ENCODE results near the gene GPC6.

The GPC6 gene

DNA sequence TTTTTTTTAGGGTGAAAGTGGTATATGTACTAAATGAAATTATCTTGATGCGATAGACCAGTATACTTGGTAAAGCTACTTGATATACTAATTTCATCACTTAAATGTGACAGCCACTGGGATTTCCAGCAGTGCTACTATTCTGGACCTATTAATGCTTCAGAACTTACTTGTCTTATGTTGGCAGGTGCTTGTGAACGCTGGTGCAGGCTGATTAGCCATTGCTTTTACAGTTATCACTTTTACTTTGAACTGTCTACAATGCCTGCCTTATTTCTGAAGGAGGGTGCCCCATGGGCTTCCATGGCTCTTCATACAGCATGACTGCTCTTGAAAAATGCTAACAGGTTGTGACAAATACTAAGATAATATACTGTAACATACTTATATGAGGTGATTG lies 294.7 kb downstream of the GPC6 start:
- no peak for DNase-seq

DNA sequence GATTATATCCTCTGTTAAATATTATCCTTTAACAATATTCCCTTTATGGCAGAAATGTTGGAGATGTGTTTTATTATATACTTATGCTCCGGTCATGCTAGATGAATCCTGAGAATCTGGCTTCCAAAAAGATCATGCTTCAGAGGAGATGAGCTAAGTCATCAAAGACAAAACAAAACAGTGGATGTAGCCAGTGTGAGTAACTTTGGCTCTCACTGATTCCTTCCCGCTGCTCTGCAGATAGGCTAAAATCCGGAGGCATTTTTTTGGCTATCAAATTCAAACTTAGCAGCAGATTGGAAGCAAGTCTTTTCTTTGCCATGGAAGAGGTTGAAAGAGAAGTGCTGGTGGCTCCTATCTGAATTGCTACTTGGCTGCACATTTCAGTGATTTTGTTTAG lies 295.9 kb downstream of the GPC6 start:
- no peak for DNase-seq

DNA sequence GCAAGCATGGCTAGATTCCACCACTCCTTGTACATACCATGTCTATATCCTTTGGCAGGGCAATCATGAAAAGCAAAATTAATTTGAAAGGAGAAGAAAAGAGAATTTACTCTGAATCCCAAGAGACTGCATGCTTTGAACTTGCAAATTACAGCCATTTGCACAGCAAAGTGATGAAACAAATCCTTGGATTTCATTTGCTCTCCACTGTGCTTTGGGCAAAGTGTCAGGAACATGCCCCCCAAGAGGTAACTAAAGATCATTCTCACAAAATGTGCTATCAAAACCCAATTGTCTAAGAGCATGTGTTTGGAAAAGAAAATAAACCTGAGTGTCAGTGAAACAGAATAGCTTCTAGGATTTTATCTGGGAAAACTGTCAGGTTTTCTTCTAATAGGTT lies 298.5 kb downstream of the GPC6 start:
- no peak for DNase-seq

DNA sequence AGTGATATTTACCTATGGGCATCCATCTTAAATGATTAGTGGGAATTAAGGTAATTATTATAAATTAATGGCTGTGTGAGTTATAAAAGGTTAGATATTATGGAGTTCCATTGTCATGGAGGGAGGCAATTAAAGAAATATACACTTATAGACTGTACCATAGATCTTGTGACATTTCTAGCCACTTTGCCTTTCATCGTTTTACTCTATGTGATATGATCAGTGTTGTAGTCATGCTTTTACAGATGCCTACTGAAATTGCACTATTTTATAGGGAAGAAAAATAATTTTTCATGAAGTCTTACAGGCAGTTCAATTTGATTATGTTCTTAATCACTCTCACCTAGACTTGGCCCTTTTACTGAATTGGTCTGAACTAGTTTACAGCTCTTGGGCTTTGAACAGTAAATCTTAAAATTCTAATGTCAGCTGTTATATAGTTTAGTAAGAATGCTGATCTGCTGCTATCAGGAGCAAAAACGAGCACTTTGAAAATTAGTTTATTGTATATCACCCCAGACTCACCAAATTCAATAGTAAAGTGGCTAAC lies 301.2 kb downstream of the GPC6 start:
- DNase-seq, result no peak

DNA sequence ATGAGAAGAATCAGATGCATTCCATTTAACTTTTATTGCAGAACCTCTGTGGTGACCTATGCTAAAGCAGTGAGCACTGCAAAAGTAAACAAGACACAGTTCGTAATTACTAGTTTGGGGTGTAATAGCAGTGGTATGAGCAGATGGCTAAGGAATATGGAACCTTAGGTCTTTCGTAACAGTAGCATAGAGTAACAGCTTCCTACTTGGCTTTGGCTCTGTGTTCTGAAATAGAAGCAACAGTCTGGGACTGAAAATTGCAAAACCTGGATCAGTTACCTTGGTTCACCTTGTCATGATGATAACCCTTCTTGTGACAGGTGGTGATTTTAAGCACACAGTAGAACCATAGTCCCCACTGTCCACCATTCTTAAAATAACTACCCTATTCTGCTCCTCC lies 303.4 kb downstream of the GPC6 start:
- DNase-seq, result peak in 1 of 2 experiments; percentile 13

DNA sequence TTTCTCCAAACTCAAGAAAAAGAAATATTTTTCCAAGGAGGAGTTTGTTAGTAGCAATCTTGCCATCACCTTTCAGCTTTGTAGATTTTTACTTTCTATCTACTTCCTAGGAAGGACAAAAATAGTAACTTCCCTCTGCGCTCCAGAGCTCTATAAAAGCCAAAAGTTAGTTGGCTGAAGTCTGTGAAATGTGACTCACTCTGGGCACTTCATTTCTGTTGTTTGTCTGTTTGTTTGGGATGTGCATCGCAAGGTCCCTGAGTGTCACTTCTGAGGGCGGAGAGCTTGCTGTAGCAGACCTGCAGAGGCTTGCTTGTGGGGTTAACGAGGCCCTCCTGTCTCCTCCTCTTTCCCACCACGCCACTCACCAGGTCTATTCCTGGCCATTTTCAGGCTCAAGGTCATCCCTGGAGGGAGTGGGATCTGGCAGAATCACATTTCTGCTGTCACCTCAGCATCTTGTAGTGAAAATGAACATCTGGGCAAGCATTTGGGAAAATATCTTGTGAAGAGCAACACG lies 307.6 kb downstream of the GPC6 start:
- no peak for DNase-seq

DNA sequence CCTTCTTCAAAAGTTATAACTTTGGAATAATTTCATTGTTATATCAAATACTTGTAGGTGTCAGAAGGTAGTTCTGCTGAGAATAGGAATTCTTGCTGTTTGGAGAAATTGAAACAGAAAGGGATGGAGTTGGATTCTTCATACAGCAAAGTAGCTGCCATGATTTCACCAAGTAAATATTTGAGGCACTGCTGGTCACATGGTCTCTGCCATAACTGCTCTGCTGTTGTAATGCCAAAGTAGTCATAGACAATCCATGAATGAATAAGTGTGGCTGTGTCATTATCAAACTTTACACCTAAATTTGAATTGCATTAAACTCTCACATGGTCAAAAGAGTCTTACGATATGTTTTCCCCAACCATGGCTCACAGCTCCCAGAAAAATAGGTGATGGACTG lies 308.6 kb downstream of the GPC6 start:
- DNase-seq, result no peak

DNA sequence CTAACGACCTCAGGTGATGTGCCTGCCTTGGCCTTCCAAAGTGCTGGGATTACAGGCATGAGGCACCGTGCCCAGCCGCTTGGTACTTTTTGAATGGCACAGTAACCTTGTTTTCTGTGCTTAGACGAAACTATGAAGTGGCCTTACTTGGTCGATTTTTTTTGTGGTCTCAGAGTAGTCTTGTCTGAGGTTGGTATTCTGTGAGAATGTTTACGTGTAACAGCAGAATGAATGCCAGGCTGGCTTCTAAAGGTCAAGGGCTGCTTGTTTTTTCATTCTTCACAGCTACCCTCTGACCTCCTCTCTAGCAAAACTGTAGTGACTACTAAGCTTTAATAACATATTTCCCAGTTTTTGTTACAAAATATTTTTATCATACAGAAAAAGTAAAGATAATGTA lies 313.3 kb downstream of the GPC6 start:
- no peak for DNase-seq

DNA sequence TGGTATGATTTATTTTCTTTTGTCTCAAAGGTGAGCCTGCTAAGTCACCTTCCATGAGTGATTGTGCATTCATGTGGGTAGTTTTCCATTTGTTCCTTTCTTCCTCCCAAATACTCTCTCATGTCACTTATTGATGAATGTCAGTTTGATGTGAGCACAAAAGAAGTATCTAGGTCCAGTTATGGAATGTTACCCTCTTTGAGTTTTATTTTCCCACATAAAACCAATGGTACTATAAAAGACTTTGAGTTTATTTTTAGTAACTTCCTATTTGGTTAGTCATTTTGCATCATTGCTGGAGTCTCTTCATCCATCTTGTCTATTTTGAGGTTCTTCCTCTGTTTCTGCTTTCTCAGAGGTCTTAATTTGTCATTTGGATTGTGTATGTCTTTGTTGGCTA lies 321.3 kb downstream of the GPC6 start:
- no peak for DNase-seq

DNA sequence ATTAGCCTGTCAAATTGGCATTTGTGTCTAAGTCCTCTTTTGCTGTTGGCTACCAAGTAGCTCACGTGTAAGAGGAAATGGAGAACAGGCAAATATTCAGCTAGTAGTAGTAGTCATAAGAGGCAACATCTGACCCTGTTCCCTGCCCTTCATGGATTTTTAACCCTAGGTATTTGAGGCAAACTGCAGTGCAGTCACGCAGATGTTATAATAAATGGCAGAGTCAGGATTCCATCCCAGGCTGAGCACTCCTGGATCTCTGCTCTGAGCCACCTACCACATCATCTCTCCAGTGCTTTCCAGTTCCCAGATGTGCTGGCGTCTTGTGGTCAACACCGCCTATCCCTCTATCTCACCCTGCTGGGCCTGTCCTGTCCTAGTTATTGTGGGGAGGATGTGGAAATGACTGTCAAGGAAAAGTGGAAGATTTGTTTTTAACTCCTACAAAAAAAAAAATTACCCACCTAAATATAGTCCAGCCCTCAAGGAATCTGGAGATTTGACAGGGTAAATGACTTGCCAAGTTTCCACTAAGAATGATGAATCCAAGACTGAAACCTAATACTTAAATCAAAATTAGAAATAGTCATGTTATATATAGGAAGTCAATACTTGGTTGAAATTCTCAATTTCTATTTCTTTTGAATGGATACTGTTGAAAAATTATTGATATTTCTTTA lies 322.9 kb downstream of the GPC6 start:
- no peak for DNase-seq

DNA sequence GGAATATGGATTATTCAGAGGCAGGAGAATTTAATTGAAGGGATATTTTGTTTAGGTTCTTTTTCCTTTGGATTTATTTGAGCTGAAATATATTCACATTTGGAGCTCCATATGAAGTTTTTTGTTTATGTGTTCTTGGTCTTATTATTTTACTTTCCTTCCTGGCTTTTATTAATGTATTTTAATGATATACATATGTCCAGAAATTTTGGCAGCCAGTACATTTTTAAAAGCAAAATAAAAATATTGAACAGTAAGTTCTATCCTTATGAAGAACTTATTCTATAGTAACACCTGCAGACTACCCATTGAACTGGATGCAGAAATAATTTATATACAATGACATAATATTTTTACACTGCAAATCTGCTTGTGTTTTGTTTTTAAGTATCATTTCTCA lies 323.6 kb downstream of the GPC6 start:
- no peak for DNase-seq

DNA sequence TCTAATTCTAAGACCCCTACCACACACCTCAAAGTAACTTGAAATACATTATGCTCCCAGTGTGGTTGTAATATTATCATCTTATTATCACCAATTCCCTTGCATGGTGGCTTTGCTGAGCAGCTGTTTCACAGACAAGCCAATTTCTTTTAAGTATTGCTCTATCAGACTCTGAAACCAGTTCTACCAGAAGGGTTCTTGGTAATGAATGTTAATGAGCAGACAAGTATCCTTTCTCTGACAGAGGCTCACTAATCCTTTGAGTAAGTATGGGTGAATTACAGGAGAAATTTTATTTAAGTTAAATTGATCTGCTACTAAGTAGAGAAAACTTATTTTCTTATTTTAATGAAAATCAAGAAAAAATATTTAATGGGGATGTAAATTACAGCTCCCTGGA lies 326.0 kb downstream of the GPC6 start:
- no peak for DNase-seq

DNA sequence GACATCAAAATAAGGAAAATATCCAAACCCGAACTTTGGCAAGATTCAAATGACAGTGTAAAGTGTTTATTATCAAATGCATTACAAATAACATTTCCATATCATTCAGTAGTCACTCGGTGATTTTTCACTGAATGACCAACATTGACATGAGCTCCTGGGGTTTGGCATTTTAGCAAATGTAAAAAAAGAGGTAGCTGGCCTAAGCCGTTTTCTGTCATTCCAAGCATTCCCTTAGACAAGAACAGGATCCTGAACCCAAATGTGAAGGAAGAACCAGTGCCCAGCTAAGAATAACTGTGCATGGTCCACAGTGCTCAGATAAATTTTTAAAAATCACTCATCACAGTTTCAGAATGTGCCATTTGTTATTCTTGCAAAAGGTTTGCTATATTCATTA lies 327.9 kb downstream of the GPC6 start:
- DNase-seq, result no peak

DNA sequence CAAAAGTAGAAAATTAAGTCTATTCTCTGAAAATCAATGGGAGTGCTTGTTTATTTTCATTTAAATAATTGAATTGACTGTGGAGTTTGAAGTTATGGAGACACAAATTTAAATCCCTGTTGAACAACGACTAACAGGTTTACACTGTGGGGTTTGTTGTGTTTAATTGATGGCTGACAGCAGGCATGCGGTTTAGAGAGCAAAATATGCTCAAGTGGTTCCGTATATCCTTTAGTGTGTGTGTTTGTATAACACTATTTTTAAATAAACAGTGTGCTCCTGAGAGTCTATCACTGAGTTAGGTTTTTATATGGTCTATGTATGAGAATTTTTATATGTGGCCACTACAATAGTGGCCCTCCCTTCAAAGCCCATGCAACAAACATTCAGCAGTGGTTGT lies 332.0 kb downstream of the GPC6 start:
- DNase-seq, result peak in 1 of 2 experiments; percentile 18

DNA sequence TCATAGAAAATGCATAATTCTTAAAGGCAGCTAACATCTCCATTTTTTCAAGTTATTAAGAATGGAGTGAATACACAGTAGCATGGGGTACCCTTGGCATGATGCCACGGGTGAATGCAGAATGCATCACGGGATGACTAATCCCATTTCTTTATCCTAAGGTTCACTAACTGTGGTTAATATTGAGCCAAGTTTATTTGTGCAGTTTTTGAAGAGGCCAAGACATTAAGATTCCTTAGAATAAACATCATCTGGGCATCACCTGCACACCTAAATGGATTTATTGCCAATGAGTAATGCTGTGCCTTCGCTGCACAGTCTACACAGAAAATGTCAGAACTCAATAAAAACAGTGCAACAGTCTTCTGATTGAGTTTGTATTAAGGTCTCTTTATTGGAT lies 333.1 kb downstream of the GPC6 start:
- peak in 1 of 2 experiments; percentile 28 for DNase-seq

DNA sequence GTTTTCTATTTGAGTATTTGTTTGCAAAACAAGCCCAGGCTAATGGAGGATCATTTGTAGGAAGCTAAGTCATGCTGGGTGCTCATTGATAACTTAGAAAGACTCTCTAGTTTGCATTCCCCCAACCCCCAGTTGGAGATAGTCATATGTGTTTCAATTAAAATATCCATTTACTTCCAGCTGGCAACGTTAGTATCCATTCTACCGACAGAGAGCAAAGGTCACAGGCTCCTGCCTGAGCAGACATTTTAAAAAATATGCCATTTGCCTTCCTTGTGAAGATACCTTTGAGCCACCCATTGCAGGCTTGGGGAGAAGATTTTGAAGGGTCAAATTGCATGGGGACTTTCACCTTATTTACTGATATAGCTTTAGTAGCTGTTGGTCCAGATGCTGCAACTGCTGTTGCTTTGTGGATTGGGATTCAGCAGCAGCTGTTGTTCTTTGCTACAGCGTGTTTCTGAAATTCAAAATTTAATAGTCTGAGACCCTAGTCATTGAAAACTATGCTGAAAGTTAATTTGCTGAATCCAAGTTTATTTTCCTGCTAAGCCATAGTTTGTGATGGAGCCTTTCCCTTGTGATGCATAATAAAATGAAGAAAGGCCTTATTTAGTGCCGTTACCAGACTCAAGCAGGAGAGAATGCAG lies 335.1 kb downstream of the GPC6 start:
- peak; percentile 8 to 58 for DNase-seq

DNA sequence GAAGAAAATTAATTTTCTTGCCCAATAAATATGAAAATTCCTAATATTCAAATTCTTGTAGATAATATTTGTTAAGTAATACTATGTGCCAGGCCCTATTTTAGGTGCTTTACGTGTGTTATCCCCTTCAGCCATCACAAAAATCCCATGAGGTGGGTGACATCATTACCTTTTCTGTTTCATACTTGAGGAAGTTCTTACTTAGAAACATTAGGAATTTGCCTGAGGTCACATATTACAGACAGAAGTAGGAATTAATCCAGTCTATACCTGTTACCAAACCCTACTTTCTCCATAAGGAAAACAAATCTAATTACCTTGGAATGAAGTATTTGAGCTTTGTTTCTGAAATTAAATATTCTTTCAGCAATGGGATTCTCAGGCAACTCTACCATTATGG lies 336.1 kb downstream of the GPC6 start:
- DNase-seq, result no peak

DNA sequence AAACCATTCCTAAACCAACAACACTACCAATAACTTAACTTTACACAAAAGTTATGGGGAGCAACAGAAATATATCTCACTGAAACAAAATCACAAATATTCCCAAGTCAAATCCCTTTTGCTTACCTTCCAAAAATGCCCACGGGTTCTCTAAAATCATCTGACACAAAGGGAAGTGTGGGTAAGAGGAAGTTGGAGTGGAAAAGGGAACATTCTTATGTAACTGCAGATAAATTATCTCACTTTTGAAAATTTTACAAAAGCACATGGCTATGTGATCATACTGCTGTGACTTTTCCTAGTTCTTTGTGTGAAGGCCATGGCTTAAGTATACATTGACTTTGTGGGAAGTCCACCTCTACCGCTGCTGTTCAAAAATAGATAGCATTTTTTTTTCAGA lies 350.5 kb downstream of the GPC6 start:
- DNase-seq, result no peak

DNA sequence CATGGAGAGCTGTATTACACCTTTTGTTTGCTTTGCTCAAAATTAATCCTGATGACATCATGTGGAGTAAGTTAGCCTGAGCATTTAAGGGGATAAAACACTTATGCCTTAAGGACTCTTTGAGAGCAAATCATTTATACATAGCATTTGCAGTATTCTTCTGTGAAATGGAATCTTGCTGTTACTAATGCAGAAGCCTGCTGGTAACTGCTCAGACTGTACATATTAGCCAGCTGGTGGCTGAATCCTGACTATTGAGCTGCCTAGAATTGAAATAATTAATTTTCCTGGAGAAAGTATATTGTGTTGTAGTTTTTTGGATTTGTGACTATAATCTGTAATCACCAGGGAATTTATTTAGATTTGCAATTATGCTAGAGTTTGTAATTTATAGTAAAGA lies 363.2 kb downstream of the GPC6 start:
- no peak for DNase-seq

DNA sequence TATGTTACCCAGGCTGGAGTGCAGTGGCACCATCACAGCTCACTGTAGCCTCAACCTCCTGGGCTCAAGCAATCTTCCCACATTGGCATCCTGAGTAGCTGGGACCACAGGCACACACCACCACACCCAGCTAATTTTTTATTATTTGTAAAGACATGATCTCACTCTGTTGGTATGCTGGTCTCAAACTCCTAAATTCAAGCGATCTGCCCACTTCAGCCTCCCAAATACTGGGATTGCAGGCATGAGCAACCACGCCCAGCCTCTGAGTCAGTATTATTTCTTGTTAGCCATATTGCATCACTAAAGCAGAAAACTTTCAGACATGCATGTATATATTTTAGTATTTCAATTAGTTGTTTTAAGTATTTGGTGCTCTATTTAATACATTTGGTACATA lies 376.4 kb downstream of the GPC6 start:
- no peak for DNase-seq

DNA sequence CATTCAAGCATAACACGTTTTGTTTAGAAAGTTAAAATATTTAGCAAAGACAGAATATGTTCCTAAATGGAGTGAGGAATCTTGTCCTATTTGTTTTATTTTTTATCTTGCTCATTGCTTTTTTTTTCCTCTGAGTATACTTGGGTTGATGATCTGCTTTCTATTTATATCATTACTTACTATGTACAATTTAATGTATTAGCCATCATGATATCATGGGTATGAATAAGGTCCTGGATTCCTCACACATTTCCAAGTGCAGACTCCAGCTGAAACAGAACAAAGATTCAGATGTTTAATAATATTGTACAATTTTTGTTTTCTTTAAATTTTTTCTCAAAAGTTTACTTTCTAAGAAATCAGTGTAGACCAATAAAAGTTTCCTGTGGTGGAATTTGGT lies 388.2 kb downstream of the GPC6 start:
- no peak for DNase-seq

DNA sequence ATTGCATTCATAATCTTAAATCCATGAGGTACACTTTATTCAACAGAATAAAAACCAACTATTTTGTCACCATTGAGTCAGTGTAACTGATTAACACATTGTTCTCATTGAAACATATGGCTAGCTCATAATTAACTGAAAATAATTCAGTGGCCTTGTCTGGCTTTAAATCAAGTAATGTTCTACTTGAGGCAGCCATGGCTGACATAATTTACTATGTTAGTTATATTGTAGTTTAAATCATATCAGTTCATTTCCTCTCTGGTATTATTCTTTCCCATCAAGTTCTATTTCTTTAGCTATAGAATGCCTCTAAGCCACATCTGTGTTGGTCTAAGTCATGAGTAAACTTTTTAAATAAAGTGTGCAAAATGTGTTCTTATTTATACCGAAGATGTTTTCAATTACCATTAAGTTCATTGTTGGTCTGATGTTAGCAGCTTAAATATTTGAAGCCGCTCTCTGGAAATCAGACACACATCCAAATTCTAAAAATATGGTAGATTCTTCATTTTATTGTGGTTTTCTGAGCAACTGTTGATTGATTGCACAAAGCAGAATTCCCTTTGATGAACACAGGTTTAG lies 393.7 kb downstream of the GPC6 start:
- DNase-seq, result no peak

DNA sequence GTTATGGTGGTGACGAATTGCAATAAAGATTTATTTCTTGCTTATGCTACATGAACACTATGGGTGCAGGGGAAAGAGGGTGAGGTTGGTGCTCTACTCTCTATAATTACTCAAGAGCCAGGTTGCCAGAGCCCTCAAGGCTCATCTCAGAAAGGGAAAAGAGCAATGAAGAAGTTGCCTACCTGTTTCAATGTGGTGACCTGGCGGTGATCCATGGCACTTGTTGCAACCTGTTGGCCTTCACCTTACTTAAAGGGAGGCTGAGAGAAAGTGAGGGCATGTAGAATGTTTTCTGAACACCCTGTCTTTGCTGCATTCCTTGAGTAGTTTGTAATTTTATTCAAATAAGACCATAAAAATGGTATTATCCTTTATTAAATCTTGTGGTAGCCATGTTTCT lies 394.4 kb downstream of the GPC6 start:
- DNase-seq, result no peak

DNA sequence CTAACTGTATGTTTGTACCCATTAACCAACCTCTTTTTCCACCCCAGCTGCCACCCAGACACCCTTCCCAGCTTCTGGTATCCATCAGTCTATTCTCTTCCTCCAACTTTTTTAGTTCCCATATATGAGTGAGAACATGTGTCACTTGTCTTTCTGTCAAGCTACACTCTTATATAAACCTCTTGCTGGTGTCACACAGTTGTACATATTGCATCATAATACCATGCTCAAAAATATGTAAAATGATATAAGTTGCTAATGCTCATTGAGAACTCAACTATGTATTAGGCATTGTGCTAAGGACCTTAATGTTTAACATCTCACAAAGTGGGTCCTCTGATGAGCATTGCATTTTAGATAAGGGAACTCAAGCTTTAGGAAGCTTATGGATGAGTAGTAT lies 395.4 kb downstream of the GPC6 start:
- no peak for DNase-seq
